ENCODE data around the gene SEC23A.

Gene SEC23A

DNA sequence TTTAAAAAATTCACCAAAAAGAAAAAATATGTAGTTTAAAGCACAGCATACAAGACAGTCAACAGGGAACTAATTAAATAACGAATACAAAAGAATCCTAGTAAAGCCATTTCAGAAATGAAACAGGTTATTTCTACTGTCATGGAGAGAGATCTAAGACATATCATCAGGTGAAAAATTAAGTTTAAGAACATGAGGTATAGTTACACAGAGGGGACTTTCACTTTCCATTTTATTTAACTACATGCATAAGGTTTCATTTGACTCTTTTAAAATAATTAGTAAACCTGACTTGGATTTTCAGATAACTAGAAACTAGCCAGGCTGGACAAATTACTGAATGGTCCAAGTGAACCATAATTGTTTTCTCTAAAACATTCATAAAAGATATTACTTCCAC lies 11.3 kb downstream of the SEC23A start:
- no peak overlapping the region for H3K27ac ChIP-seq (ENCODE audit: low read depth, low read length)
- no peaks in the 10 kb centered on the region for H3K9me3 ChIP-seq (ENCODE audit: control insufficient read depth, insufficient read depth, low read length)
- H3K27me3 ChIP-seq (ENCODE audit: control insufficient read depth, low read length): no peaks in the 10 kb centered on the region
- no peaks in the 10 kb centered on the region for H3K79me2 ChIP-seq (ENCODE audit: control insufficient read depth, low read length)
- TF ChIP-seq, protein P1, sequence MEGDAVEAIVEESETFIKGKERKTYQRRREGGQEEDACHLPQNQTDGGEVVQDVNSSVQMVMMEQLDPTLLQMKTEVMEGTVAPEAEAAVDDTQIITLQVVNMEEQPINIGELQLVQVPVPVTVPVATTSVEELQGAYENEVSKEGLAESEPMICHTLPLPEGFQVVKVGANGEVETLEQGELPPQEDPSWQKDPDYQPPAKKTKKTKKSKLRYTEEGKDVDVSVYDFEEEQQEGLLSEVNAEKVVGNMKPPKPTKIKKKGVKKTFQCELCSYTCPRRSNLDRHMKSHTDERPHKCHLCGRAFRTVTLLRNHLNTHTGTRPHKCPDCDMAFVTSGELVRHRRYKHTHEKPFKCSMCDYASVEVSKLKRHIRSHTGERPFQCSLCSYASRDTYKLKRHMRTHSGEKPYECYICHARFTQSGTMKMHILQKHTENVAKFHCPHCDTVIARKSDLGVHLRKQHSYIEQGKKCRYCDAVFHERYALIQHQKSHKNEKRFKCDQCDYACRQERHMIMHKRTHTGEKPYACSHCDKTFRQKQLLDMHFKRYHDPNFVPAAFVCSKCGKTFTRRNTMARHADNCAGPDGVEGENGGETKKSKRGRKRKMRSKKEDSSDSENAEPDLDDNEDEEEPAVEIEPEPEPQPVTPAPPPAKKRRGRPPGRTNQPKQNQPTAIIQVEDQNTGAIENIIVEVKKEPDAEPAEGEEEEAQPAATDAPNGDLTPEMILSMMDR (IDR thresholded peaks at IDR 0.05; ENCODE audit: low read depth, low read length, poor library complexity, severe bottlenecking): no peak
- no peak for TF ChIP-seq EZH2phosphoT487 (IDR thresholded peaks at IDR 0.05; ENCODE audit: borderline replicate concordance, low read length)
- H4K20me1 ChIP-seq (ENCODE audit: control insufficient read depth, insufficient read depth, low read depth, low read length): no peaks in the 10 kb centered on the region
- H3K4me2 ChIP-seq (ENCODE audit: low read length): no peak overlapping the region
- peaks cover 53% of the 10 kb centered on the region for H3K36me3 ChIP-seq (ENCODE audit: control insufficient read depth, low read length)
- no peaks in the 10 kb centered on the region for H3F3A ChIP-seq (ENCODE audit: control insufficient read depth, insufficient read depth)
- no peaks in the 10 kb centered on the region for H3K4me1 ChIP-seq (ENCODE audit: control insufficient read depth, low read length)
- no peak overlapping the region for H3K4me3 ChIP-seq (ENCODE audit: low read length)
- no peaks in the 10 kb centered on the region for H3K9me2 ChIP-seq (replicated peaks; ENCODE audit: control insufficient read depth, low read length)

DNA sequence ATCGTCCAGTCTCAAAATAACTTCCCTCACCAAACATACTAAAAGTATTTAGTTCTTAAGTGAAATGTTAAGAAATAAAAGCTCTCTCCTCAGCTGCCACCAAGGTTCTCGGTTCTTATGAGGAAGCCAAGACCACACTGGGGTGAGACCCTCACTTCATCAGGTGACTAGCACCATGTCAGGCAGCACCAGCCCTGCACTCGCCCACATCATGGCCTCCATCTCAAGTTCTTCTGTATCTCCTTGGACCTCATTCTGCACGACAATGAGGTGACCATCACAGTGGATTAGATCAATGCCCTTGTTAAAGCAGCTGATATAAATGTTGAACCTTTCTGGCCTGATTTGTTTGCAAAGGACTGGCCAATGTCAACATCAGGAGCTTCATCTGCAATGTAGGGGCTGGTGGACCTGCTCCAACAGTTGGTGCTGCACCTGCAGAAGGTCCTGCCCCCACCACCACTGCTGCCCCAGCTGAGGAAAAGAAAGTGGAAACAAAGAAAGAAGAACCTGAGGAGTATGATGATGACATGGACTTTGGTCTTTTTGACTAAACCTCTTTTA lies 12.4 kb downstream of the SEC23A start:
- Histone ChIP-seq H3K27me3 (ENCODE audit: control insufficient read depth, low read length) (no peaks in the 10 kb centered on the region), H3K27ac (ENCODE audit: low read depth, low read length) (no peak overlapping the region), H3K9me2 (replicated peaks; ENCODE audit: control insufficient read depth, low read length) (no peaks in the 10 kb centered on the region), H3K79me2 (ENCODE audit: control insufficient read depth, low read length) (no peaks in the 10 kb centered on the region), H3K4me2 (ENCODE audit: low read length) (no peak overlapping the region), H3K4me1 (ENCODE audit: control insufficient read depth, low read length) (no peaks in the 10 kb centered on the region), H3K4me3 (ENCODE audit: low read length) (no peak overlapping the region), H3K9me3 (ENCODE audit: control insufficient read depth, insufficient read depth, low read length) (no peaks in the 10 kb centered on the region), H3F3A (ENCODE audit: control insufficient read depth, insufficient read depth) (no peaks in the 10 kb centered on the region), H3K36me3 (ENCODE audit: control insufficient read depth, low read length) (peaks cover 58% of the 10 kb centered on the region), H4K20me1 (ENCODE audit: control insufficient read depth, insufficient read depth, low read depth, low read length) (no peaks in the 10 kb centered on the region)
- TF ChIP-seq, protein P1 (IDR thresholded peaks at IDR 0.05; ENCODE audit: low read depth, low read length, poor library complexity, severe bottlenecking): no peak
- TF ChIP-seq EZH2phosphoT487 (IDR thresholded peaks at IDR 0.05; ENCODE audit: borderline replicate concordance, low read length): no peak

DNA sequence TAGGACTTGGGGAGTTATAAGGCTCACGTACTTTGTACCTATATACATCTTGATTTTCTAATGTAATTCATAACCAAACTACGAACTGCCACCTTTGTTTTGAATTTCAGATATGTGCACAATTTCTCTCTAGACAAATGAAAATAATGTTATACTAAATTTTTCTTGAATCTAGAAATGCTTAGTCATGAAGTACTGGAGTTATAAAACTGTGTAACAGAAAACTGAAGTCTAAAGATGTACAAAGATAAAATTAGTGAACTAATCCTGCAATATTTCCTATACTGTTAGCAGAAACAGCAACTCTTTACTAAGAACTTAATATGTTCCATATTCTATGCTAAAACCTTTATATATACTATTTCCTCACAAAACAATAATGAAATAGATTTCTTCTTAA lies 15.5 kb downstream of the SEC23A start:
- H3K9me2 ChIP-seq (replicated peaks; ENCODE audit: control insufficient read depth, low read length): no peaks in the 10 kb centered on the region
- H3K4me3 ChIP-seq (ENCODE audit: low read length): no peak overlapping the region
- H3F3A ChIP-seq (ENCODE audit: control insufficient read depth, insufficient read depth): no peaks in the 10 kb centered on the region
- H3K27ac ChIP-seq (ENCODE audit: low read depth, low read length): no peak overlapping the region
- no peaks in the 10 kb centered on the region for H3K79me2 ChIP-seq (ENCODE audit: control insufficient read depth, low read length)
- H3K27me3 ChIP-seq (ENCODE audit: control insufficient read depth, low read length): no peaks in the 10 kb centered on the region
- no peaks in the 10 kb centered on the region for H4K20me1 ChIP-seq (ENCODE audit: control insufficient read depth, insufficient read depth, low read depth, low read length)
- TF ChIP-seq, protein P1 (IDR thresholded peaks at IDR 0.05; ENCODE audit: low read depth, low read length, poor library complexity, severe bottlenecking): no peak
- no peak for TF ChIP-seq EZH2phosphoT487 (IDR thresholded peaks at IDR 0.05; ENCODE audit: borderline replicate concordance, low read length)
- no peak overlapping the region for H3K4me2 ChIP-seq (ENCODE audit: low read length)
- H3K36me3 ChIP-seq (ENCODE audit: control insufficient read depth, low read length): peaks cover 49% of the 10 kb centered on the region
- H3K4me1 ChIP-seq (ENCODE audit: control insufficient read depth, low read length): no peaks in the 10 kb centered on the region
- H3K9me3 ChIP-seq (ENCODE audit: control insufficient read depth, insufficient read depth, low read length): no peaks in the 10 kb centered on the region

Measured in DOHH2 (cell line).